HG03108 (cell line): ENCODE measurements around the gene SMYD3.
"Not testable (repeated sequence)": the region's sequence is repeated elsewhere in the genome, so short reads cannot be mapped to it uniquely, and the experiment has no call there.

ENCODE experiments used
- ATAC-seq: cut with Tn5 transposase; IDR thresholded peaks from one replicate; pipeline ENCODE4 v1.9.1; 2021; ENCODE audit warnings: moderate library complexity; ENCODE audit not compliant: unreplicated experiment

SMYD3 gene

DNA sequence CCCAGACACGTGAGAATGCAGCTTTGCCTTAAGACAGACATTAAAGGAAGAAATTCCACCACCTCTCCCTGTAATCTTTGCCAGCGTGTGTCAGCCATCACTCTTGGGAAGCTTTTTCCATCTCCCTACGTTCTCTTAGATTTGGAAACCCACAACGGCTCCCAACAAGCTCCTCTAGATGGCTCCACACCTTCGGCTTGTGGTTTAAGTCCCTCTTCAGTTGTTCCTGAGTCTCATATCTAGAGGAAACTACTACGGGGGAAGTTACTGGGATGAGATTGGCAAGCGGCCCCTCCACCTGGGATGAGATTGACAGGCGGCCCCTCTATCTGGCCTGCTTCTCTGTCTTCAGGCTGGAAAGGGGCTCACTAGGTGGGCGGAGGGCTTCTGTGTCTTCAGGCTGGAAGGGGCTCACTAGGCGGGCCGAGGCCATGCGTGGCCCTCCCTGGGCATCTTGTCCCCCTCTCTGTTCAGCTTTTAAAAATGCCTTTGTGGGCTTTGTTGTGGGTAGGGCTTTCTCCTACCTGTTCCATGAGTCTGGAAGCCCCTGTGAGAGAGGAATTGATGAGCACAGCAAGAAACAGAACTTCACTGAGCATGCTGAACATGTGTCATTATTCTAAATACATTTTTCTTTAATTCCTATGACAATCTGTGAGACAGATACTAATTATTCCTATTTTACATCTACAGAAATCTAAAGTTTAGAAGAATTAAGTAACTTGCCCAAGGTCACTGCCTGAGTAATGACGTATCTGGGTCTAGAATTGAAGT is 681.8 kb downstream of the SMYD3 start:
- ATAC-seq, result no peak

DNA sequence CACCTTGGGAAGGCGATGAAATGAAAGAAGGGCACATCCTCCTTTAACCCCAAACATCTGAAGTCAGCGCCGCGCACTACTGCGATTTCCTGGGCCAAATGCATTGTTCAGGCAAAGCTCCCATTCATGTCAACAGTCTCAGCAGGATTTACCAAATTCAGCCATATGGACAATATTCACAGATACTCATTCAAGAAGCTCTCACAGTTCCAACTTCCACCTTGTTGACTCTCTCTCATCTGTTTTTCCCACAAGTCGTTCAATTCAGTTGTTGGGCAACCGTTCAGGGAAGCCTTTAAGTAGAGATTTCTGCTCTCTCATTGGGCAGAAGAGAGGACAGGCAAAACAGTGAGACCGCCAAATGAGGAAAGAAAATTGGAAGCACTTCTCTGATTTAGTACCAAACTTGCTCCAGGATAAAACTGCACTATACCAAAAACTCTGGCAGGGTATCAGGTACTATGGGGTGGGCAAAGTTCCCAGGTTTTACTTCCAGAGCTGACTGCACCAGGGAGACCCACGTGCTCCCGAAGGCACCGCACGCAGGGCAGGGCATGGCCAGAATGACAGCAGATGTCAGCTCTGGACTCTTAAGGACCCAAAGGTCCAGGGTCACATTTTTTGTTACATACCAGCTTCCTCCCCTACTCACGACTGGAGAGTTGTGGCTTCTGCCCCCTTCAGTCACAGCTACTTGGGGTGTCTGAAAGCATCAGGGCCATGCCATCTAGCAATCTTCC is 683.5 kb downstream of the SMYD3 start:
- ATAC-seq, result no peak

DNA sequence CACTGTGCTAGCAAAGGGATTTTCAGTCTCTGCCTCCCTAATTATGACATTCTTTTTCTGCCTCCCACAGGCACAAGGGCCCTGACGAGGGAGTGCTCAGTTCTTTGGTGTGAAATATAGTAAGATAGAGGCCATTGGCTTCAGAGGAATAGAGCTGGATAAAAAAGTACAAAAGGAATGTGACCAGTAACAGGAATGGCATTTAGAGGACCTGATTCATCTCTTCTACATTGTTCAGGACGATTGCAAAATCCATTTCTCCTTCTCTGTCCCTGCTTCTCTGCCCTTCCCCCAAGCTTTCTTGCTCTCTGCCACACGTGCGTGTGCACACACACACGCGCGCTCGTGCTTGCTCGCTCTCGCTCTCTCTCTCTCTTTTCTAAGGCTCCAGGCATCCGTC is 684.1 kb downstream of the SMYD3 start:
- ATAC-seq, result no peak

DNA sequence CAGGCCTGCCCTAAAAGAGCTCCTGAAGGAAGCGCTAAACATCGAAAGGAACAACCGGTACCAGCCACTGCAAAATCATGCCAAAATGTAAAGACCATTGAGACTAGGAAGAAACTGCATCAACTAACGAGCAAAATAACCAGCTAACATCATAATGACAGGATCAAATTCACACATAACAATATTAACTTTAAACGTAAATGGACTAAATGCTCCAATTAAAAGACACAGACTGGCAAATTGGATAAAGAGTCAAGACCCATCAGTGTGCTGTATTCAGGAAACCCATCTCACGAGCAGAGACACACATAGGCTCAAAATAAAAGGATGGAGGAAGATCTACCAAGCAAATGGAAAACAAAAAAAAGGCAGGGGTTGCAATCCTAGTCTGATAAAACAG is 688.7 kb downstream of the SMYD3 start:
- not testable (repeated sequence) for ATAC-seq

DNA sequence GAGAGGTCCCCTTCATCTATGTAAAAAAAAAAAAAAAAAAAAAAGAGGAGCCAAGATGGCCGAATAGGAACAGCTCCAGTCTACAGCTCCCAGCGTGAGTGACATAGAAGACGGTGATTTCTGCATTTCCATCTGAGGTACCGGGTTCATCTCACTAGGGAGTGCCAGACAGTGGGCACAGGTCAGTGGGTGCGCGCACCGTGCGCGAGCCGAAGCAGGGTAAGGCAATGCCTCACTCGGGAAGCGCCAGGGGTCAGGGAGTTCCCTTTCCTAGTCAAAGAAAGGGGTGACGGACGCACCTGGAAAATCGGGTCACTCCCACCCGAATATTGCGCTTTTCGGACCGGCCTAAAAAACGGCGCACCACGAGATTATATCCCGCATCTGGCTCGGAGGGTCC is 690.6 kb downstream of the SMYD3 start:
- not testable (repeated sequence) for ATAC-seq

DNA sequence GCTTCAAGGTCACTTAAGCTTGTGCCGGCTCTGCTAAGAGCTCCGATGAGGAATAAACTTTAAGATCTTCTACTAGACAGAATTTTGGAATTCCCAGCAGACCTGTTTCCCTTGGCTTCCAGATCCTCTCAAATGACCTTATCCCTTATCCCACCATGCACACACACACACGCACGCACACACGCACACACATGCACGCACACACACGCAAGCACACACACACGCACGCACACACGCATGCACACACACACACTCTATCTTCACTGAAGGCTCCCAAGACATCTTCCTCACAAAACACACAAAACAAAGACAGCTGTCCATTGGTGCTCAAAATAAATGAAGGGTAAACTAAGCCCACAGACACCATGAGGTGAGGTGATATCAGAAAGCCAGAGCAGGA is 692.4 kb downstream of the SMYD3 start:
- ATAC-seq, result no peak

DNA sequence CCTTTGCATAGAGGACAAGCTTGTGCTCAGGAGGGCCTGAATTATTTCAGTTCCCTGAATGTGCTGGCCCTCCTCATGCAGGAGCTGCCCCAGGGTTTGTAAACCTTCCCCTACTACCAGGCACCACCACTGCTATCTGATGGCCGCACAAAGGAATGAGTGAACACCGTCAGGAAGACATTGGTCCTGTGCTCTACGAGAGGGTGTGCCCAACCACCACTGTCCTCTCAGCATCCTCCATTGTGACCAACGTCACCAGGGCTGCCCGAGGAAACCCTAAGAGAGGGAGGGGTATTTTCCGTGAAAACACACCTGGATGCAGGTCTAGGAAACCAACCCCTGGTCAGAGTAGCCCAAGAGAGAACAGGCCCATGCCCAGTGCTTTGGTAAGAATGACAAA is 694.8 kb downstream of the SMYD3 start:
- no peak for ATAC-seq

DNA sequence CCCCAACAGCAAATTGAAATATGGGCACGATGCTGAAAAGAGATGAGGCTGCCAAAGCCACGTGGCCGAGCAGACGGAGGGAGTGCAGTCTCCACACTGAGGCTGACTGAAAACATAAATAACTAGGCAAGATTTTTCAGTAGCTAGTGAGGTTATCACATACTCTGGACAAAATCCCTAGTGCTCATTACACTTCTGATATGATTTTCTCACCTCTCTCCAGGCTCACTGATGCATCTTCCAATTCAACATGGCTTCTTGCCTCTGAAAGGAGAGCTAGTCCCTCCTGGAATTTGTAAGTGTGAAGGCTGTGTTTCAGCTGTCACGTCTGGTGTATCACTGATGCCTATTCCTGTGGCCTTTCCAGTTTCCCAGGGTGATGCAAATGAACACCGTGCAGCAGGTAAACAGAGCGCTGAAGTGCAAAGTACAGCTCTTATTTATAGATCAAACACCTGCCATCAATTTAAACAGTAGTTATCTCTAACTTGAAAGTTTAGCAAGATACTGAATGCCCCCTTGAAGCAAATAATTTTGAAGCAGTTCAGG is 696.2 kb downstream of the SMYD3 start:
- no peak for ATAC-seq

DNA sequence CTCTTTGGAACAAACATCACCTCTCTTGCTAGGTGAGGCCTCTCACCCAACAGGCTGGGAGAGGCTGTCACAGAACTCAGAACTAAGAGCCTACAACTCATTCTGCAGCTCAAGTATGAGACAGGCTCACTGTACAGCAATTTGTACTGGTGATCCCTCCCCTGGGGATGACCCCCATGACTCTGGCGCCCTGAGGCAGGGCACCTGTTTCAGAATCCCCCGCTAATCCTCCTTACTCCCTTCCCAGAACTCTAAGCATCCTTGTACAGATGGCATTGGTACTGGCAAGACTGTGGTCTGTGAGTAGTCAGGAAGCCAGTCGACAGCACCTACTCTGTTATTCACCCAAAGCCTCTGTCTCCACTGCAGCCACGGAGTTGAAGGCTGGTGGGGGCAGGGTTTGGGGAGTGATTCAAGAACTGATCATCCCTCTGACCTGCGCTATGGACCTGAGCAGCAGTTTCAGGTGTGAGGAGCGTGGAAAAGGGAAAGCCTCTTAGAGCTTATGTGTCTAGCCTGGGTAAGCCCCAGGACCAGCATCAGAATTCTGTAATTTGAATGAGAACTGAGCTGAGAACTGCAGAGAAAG is 696.8 kb downstream of the SMYD3 start:
- ATAC-seq, result no peak

DNA sequence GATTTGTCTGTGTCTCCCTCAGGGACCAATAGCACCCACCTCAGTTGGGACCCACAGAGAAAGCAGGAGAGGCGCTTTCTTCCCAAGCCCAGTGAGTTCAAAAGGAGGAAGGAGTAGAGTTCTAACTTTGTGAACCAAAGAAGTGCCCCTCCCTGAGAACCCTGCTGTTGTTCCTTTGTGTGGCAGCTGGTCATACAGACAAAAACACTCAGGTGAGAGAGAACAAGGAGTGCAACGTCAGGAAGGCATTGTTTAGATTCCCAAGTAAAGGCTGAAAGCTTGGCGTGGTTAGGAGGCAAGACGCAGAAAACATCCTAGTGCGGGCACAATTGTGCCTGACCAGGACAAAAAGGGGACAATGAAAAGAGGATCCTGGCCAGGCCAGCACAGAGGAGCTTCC is 697.7 kb downstream of the SMYD3 start:
- ATAC-seq, result no peak

DNA sequence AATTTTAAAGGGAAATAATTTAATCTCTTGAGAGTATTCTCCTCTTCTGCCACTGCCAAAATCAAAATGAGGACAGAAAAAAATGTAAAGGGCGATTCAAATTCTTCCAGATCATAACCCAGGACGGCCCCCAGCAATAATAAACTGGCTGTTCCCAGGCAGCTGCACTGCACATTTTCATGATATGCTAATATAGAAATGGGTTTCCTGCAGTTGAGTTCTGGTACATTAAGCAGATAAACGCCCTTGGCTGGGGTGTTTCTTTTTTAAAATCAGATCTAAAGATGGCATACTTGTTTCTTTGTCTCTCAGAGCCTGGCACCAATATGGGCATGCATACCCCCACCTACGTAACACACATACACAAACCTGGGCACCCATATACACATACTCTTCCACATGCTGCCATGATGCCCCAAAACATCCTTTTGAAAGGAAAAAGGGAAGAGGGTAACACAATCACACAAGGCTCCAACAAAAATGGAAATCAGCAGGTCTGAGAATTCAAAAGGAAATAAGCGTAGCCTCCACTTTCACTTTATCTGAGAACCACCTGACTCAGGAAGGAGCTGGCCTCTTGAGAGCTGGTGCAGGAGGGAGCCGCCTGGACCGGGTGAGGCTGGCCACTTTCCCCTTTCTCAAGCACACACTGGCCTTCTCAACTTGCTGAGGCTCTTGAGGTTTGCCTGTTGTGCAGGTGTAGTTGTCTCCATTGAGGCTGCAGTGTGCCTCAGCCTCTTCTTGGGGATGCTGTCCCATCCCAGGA is 698.9 kb downstream of the SMYD3 start:
- ATAC-seq, result no peak

DNA sequence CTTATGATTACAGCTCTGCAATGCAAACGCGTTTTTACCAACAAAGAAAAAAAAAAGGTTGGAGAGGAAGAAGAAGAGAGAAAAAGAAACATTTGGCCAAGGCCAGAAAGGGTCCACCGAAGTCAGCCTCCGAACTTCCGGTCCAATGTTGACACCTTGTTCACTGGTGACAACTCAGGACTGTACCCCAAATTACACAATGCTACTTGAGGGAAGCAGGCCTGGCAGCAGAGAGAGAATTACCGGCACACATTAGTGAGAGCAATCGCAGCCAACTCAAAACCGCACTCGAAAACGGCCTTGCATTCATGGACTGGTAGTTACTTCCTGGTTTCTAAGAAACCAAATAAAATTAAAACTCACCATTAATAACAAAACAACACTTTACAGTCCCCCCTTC is 699.8 kb downstream of the SMYD3 start:
- ATAC-seq, result peak; percentile 77

DNA sequence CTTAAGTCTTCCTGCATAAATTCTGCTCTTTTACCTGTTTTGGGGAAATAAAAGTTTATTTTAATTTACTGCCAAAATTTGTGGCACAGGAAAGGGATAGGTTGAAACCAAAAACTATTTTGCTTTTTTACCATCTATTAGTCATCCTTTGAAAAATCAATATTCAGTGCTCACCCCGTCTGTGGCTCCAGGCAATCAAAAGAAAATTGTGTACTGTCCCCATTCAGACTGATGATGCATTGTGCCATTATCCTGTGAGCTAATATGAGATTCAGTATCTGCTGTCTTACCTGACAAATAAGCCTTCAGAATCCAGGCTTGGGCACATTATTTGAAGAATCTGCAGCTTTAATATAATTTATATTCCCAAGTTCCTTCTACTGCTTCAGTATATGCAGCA is 701.5 kb downstream of the SMYD3 start:
- ATAC-seq, result no peak

DNA sequence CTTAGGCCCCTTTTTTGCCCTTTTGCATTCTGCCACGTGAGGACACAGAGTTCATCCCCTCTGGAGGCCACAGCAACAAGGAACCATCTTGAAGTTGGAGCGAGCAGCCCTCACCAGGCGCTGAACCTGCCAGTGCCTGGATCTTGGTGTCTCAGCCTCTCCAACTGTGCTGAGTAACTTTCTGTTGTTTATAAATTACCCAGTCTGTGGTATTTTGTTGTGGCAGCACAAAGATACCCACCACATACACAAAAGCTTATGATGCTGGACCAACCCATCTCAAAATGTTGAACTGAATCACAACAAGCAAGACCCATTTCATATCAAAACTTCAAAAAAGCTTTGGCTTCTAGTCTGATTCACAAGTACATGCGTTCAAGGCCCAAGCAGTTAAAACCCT is 702.4 kb downstream of the SMYD3 start:
- no peak for ATAC-seq

DNA sequence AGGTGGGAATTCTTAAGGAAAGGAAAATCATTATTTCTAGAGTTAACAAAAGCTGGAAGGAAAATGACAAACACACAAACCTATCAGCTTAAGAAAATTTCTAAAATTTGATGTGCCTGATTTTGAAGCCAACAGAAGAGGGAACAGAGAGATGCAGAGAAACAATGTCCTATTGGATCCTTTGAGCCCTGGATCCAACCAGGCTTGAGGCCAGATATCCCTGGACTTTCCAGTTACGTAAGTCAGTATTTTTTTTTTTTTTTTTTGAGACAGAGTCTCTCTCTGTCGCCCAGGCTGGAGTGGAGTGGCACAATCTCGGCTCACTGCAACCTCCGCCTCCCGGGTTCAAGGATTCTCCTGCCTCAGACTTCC is 703.4 kb downstream of the SMYD3 start:
- ATAC-seq, result no peak

DNA sequence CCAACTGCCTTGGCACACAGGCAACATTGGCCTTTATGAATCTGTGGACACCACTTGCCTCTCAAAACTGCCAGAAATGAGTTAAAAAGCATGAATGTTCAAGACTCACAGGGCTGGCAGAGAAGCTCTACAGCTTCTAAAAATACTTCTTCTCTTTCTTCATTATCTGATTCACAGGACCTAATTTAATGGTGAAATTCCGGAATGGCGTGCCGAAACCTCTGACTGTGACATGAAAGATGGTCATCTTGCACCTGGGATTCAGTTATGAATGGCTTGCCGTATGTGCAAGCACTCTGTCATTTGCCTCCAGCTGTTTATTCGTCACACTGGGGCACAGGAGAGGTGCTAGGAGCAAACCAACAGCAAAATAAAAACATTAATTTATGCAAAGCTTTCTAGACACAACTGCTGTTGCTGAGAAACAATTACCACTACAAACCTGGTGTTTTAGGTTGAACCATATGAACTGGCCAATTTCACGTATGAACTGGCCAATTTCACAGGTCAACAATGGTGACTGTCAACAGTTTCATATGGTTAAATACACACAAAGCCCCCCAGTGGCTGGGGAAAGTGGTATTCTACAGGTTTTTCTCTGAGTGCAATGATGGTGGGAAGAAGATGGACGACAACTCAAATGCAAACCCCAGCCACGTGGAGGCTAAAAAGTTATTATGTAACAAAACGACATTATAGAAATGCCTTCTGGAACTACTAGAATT is 704.0 kb downstream of the SMYD3 start:
- ATAC-seq, result no peak

DNA sequence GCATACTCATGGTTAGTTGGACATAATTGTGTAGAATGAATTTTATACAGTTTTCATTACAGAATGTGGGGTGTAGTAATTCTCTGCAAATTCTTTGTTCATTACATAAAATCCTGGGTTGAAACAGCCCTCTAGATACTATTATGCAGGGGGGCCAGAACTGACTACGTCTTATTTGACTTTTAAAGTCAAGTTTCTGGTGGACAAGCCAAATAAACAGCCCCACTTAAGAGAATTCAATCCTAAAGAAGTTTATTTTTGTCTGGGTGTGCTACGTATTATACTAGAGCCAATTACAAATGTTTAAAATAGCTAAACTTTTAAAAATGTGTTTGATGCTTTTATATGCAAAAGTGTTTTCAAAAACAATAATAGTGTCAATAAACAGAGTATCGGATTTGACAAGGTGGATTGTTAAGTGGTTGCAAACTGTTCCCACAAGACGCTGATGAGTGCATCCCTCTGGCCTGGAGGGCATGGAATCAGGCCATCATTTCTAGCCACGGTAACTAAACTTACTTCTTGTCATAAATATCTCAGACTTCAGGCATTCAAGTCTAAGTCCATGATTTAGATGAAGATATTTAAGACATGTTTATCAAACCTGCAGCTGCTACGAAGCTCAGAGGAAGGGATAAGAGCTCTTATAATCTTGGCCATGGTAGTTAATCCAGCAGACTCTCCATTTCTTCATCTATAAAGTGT is 706.0 kb downstream of the SMYD3 start:
- no peak for ATAC-seq

DNA sequence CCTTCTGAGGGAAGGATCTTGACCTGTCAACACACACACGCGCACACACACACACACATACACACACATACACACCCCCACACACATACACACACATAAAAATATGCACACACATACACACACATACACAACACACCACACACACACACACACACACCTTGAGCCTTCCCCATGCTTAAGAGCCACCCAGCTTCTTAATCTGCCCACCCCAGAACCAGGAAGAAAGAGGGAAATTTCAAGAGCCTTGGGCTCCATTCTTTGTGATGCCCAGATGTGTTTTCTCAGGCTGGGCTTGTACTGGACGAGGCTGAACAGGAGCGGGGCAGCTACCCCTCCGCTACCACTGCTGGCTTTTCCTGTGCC is 708.7 kb downstream of the SMYD3 start:
- no peak for ATAC-seq

DNA sequence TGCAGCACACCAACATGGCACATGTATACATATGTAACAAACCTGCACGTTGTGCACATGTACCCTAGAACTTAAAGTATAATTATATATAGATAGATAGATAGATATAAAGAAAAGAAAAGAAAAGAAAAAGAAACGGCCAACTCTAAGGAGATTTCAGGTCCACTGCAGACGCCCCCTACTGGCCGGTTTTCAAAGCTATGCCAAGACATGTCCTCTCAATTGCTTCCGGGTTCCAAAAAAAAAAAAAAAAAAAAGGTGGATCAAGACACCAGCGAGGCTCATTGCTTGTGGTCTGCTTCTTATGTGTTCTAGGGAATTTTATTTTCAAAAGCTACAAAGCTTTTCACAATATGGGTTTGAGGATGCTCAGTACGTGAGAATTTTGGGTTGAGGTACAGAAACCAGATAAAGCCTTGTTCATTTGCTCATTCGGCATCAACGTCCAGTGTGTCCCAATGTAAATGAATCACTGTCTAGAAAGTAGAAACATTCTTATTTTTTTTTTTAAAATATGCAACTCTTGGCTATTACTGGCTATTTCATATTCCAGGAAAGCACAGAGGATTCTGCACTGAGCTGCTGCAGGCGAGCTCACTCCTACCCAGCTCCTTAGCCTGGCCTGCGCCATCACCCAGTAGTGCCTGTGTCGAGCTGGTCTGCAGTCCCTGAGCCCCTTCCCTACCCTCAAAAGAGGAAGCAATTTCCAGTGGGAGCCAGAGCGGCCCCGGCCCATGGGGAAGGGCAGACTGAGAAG is 709.3 kb downstream of the SMYD3 start:
- ATAC-seq, result no peak
